Urinary bladder (tissue), 4 donors: ENCODE measurements around the gene LNX1. TPM values are rescaled to one million over a fixed set of nuclear protein-coding genes. Genes with fewer than 3 reads are reported as not detected.

Source experiments
- DNase-seq: peaks from one replicate; pipeline ENCODE4 v3.0.0-alpha.2; 2015; ENCODE audit errors: extremely low spot score
- H3K27ac ChIP-seq: one replicate; pipeline ENCODE4 v1.5.1; 2013; ENCODE audit warnings: low read depth, mild to moderate bottlenecking, moderate library complexity
- H3K36me3 ChIP-seq: one replicate; pipeline ENCODE4 v1.6.1; 2013; ENCODE audit warnings: mild to moderate bottlenecking, moderate library complexity; ENCODE audit not compliant: insufficient read depth
- H3K4me1 ChIP-seq: one replicate; pipeline ENCODE4 v1.6.1; 2013; ENCODE audit warnings: mild to moderate bottlenecking, moderate library complexity; ENCODE audit not compliant: insufficient read depth
- H3K4me3 ChIP-seq: one replicate; pipeline ENCODE4 v1.5.1; 2013; ENCODE audit warnings: low read depth, low read length
- WGBS: extraction: QIAGEN DNeasy Blood & Tissue Kit; methylation state at CpG from one replicate; pipeline ENCODE4 v1.1.7; 2013; 5-methylcytosine and 5-hydroxymethylcytosine counted together
- polyA plus RNA-seq: library from polyadenylated mRNA; stranded (reverse); fragments of 200-250 nt; gene quantifications from one replicate; pipeline ENCODE4 v1.2.3, GENCODE V29; 2013
- total RNA-seq: library from RNA; depleted of rRNA; stranded (reverse); fragments of >200 nt; gene quantifications from one replicate; pipeline ENCODE4 v1.2.3, GENCODE V29; 2014
- donor health status: healthy with polysubstance abuse.
- donor health status: healthy.

The LNX1 gene
- total and polyA plus RNA-seq, 2 donors = 6.6 to 7.9 TPM

- 75% methylated on average over 1 of the region's 1 CpG for WGBS
- H3K4me1 ChIP-seq = no peaks in the 10 kb centered on the region
Observed at GRCh38 chr4:53532521-53532920, 58.8 kb downstream of the LNX1 start.

GRCh38 chr4:53531585-53532224, 59.6 kb downstream of the LNX1 start:
- H3K27ac ChIP-seq = no peak overlapping the region
- H3K4me3 ChIP-seq = no peak overlapping the region
- no peaks in the 10 kb centered on the region for H3K36me3 ChIP-seq
- no peak for DNase-seq
- no peaks in the 10 kb centered on the region for H3K4me1 ChIP-seq
- 65% methylated on average over 5 of the region's 5 CpGs for WGBS

More at GRCh38 chr4:53532521-53532920, 58.8 kb downstream of the LNX1 start:
- H3K4me3 ChIP-seq = no peak overlapping the region
- DNase-seq = no peak
- no peak overlapping the region for H3K27ac ChIP-seq
- no peaks in the 10 kb centered on the region for H3K36me3 ChIP-seq

GRCh38 chr4:53529025-53529424, 62.3 kb downstream of the LNX1 start:
- Histone ChIP-seq H3K36me3 (no peaks in the 10 kb centered on the region), H3K27ac (no peak overlapping the region), H3K4me1 (no peaks in the 10 kb centered on the region), H3K4me3 (no peak overlapping the region)
- no peak for DNase-seq
- 93% methylated on average over 3 of the region's 3 CpGs for WGBS

GRCh38 chr4:53527930-53528329, 63.4 kb downstream of the LNX1 start:
- no peak for DNase-seq
- no peak overlapping the region for H3K27ac ChIP-seq
- 95% methylated on average over 4 of the region's 4 CpGs for WGBS

GRCh38 chr4:53527326-53527725, 64.0 kb downstream of the LNX1 start:
- Histone ChIP-seq H3K4me3 (no peak overlapping the region), H3K27ac (no peak overlapping the region), H3K4me1 (no peaks in the 10 kb centered on the region), H3K36me3 (no peaks in the 10 kb centered on the region)
- 75% methylated on average over 1 of the region's 1 CpG for WGBS
- no peak for DNase-seq

More at GRCh38 chr4:53527930-53528329, 63.4 kb downstream of the LNX1 start:
- H3K4me1 ChIP-seq = no peaks in the 10 kb centered on the region
- H3K4me3 ChIP-seq = no peak overlapping the region
- H3K36me3 ChIP-seq = no peaks in the 10 kb centered on the region

- no peak for DNase-seq
- Histone ChIP-seq H3K4me1 (no peaks in the 10 kb centered on the region), H3K36me3 (no peaks in the 10 kb centered on the region), H3K4me3 (no peak overlapping the region), H3K27ac (no peak overlapping the region)
Observed at GRCh38 chr4:53522334-53522733, 69.0 kb downstream of the LNX1 start.

GRCh38 chr4:53520116-53520515, 71.2 kb downstream of the LNX1 start:
- 61% methylated on average over 6 of the region's 6 CpGs for WGBS
- no peak overlapping the region for H3K4me3 ChIP-seq
- no peak for DNase-seq
- H3K4me1 ChIP-seq = no peaks in the 10 kb centered on the region
- no peak overlapping the region for H3K27ac ChIP-seq
- H3K36me3 ChIP-seq = no peaks in the 10 kb centered on the region

- no peak for DNase-seq
- Histone ChIP-seq H3K4me1 (no peaks in the 10 kb centered on the region), H3K36me3 (no peaks in the 10 kb centered on the region), H3K4me3 (no peak overlapping the region), H3K27ac (no peak overlapping the region)
- WGBS = 91% methylated on average over 3 of the region's 3 CpGs
Observed at GRCh38 chr4:53518807-53519206, 72.5 kb downstream of the LNX1 start.

GRCh38 chr4:53515076-53515475, 76.2 kb downstream of the LNX1 start:
- 97% methylated on average over 4 of the region's 4 CpGs for WGBS
- Histone ChIP-seq H3K36me3 (no peaks in the 10 kb centered on the region), H3K27ac (no peak overlapping the region), H3K4me3 (no peak overlapping the region), H3K4me1 (no peaks in the 10 kb centered on the region)
- no peak for DNase-seq

GRCh38 chr4:53514509-53514908, 76.8 kb downstream of the LNX1 start:
- H3K36me3 ChIP-seq = no peaks in the 10 kb centered on the region
- no peak for DNase-seq
- H3K4me1 ChIP-seq = no peaks in the 10 kb centered on the region
- 0% methylated on average over 1 of the region's 1 CpG for WGBS
- H3K27ac ChIP-seq = no peak overlapping the region
- H3K4me3 ChIP-seq = no peak overlapping the region

GRCh38 chr4:53512608-53513007, 78.7 kb downstream of the LNX1 start:
- WGBS = 34% methylated on average over 3 of the region's 3 CpGs
- no peak for DNase-seq
- Histone ChIP-seq H3K4me3 (no peak overlapping the region), H3K36me3 (no peaks in the 10 kb centered on the region), H3K4me1 (no peaks in the 10 kb centered on the region), H3K27ac (no peak overlapping the region)

GRCh38 chr4:53511014-53511413, 80.3 kb downstream of the LNX1 start:
- 24% methylated on average over 3 of the region's 3 CpGs for WGBS
- no peak for DNase-seq
- no peak overlapping the region for H3K27ac ChIP-seq
- H3K36me3 ChIP-seq = no peaks in the 10 kb centered on the region
- H3K4me3 ChIP-seq = no peak overlapping the region
- no peaks in the 10 kb centered on the region for H3K4me1 ChIP-seq

GRCh38 chr4:53510321-53510720, 81.0 kb downstream of the LNX1 start:
- Histone ChIP-seq H3K36me3 (no peaks in the 10 kb centered on the region), H3K4me1 (no peaks in the 10 kb centered on the region), H3K4me3 (no peak overlapping the region), H3K27ac (no peak overlapping the region)
- no peak for DNase-seq
- WGBS = 11% methylated on average over 5 of the region's 5 CpGs

- DNase-seq = no peak
- H3K4me1 ChIP-seq = no peaks in the 10 kb centered on the region
- H3K36me3 ChIP-seq = no peaks in the 10 kb centered on the region
- WGBS = 52% methylated on average over 1 of the region's 1 CpG
- no peak overlapping the region for H3K4me3 ChIP-seq
- no peak overlapping the region for H3K27ac ChIP-seq
Observed at GRCh38 chr4:53508446-53508845, 82.8 kb downstream of the LNX1 start.
